ENCODE measurements around the gene SLC9A3.

DNA sequence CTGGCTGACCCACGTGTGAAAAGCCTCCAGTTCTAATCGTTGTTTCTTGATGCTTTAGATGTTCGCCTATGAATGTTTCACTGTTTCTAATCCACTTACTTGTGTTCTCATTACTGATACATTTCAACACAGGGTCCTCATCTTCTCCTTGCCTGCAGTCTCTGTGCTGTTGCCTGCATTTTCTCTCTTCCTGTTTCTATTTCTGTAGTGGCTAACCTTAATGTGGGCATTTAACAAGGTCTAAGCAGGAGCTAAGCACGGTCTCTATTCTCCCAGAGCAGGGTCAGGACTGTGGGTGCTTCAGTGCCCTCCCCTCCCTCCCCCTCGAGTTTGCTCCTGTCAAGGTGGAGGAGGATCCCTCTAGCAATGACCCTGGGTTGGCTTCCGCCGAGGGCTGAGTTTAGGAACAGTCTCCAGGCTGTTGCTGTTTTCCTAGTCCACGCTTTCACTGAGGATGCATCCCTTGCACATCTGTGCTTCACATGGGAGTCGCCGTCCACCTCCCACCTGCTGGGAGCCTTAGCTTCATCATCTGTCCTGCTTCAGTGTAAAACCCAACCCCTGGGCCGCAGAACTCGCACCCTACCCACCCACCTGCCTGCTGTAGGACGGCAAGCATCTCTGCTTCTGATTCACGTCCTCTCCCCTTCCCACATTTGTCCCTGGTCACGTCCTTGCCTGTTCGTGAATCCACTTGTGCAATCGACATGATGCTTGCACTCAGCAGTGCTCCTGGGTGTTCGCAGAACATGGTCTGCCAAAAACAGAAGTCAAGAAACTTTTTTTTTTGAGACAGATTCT, 83.6 kb downstream of the SLC9A3 start:
- TF ChIP-seq, protein P1, sequence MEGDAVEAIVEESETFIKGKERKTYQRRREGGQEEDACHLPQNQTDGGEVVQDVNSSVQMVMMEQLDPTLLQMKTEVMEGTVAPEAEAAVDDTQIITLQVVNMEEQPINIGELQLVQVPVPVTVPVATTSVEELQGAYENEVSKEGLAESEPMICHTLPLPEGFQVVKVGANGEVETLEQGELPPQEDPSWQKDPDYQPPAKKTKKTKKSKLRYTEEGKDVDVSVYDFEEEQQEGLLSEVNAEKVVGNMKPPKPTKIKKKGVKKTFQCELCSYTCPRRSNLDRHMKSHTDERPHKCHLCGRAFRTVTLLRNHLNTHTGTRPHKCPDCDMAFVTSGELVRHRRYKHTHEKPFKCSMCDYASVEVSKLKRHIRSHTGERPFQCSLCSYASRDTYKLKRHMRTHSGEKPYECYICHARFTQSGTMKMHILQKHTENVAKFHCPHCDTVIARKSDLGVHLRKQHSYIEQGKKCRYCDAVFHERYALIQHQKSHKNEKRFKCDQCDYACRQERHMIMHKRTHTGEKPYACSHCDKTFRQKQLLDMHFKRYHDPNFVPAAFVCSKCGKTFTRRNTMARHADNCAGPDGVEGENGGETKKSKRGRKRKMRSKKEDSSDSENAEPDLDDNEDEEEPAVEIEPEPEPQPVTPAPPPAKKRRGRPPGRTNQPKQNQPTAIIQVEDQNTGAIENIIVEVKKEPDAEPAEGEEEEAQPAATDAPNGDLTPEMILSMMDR (IDR thresholded peaks at IDR 0.05), result no peak
- no peak for TF ChIP-seq POLR2A (IDR thresholded peaks at IDR 0.05)
- TF ChIP-seq POLR2AphosphoS5 (IDR thresholded peaks at IDR 0.05), result no peak
- no peak for TF ChIP-seq EP300 (IDR thresholded peaks at IDR 0.05)
